IMR-90 (cell line): ENCODE data around the gene SYMPK. TPM values are rescaled to one million over a fixed set of nuclear protein-coding genes. Genes with fewer than 3 reads are reported as not detected.

Source experiments
- ATAC-seq: fragments of 200-7000 bp; cut with Tn5 transposase; 2 replicates; pipeline ENCODE4 v1.9.1; 2020; ENCODE audit warnings: low read depth, mild to moderate bottlenecking, moderate library complexity
- BruUV-seq: library from RNA; stranded (reverse); fragments of 400-500 nt; replicated peaks from 2 replicates; lab custom pipeline; 2021; lab: Mats Ljungman, UMichigan
- CTCF ChIA-PET: fragments of 300-600 bp; formaldehyde crosslinking; extraction: SDS; loops from one replicate; lab custom pipeline; 2021; ENCODE audit warnings: antibody characterized with exemption; lab: Yijun Ruan, JAX
- POLR2A ChIA-PET: fragments of 300-600 bp; sonication (Branson Sonifier 250); formaldehyde crosslinking; loops from one replicate; lab custom pipeline; 2022; ENCODE audit warnings: antibody characterized with exemption; ENCODE audit not compliant: unreplicated experiment; lab: Charles Lee
- DNase-seq: peaks from one replicate; pipeline ENCODE4 v3.0.0; 2013
- H2AFZ ChIP-seq: replicated peaks from 2 replicates; pipeline ENCODE3; 2013; ENCODE audit warnings: low read length, mild to moderate bottlenecking; ENCODE audit not compliant: poor library complexity
- H2AK5ac ChIP-seq: 2 replicates; pipeline ENCODE4 v1.6.1; 2013; ENCODE audit warnings: low read depth, low read length, inconsistent platforms
- H2AK9ac ChIP-seq: replicated peaks from 2 replicates; pipeline ENCODE3; 2013; ENCODE audit warnings: mild to moderate bottlenecking, low read depth, low read length, moderate library complexity; ENCODE audit not compliant: poor library complexity
- H2BK120ac ChIP-seq: 2 replicates; pipeline ENCODE4 v1.6.1; 2013; ENCODE audit warnings: low read depth, low read length, inconsistent platforms
- H2BK15ac ChIP-seq: 3 replicates; pipeline ENCODE4 v1.6.1; 2013; ENCODE audit warnings: low read depth, low read length, inconsistent platforms
- H2BK20ac ChIP-seq: 2 replicates; pipeline ENCODE4 v1.6.1; 2013; ENCODE audit warnings: low read depth, mild to moderate bottlenecking, inconsistent platforms, low read length, moderate library complexity
- H2BK5ac ChIP-seq: 2 replicates; pipeline ENCODE4 v1.6.1; 2013; ENCODE audit warnings: mild to moderate bottlenecking, low read depth, low read length, inconsistent platforms; ENCODE audit not compliant: poor library complexity, severe bottlenecking
- H3K14ac ChIP-seq: replicated peaks from 2 replicates; pipeline ENCODE4 v1.6.1; 2013; ENCODE audit warnings: low read depth, low read length, inconsistent platforms
- H3K18ac ChIP-seq: 2 replicates; pipeline ENCODE4 v1.6.1; 2013; ENCODE audit warnings: low read depth, low read length, control low read depth
- H3K23ac ChIP-seq: 2 replicates; pipeline ENCODE4 v1.6.1; 2013; ENCODE audit warnings: low read depth, low read length, inconsistent platforms
- H3K27ac ChIP-seq: 2 replicates; pipeline ENCODE4 v1.5.1; 2013; ENCODE audit warnings: mild to moderate bottlenecking, control low read depth, low read length; ENCODE audit not compliant: insufficient read depth
- H3K27me3 ChIP-seq: 2 replicates; pipeline ENCODE4 v1.6.1; 2013; ENCODE audit warnings: low read length; ENCODE audit not compliant: control insufficient read depth, insufficient read depth
- H3K36me3 ChIP-seq: 2 replicates; pipeline ENCODE4 v1.6.1; 2013; ENCODE audit warnings: low read length, mixed read lengths; ENCODE audit not compliant: control insufficient read depth, insufficient read depth
- H3K4ac ChIP-seq: 2 replicates; pipeline ENCODE4 v1.6.1; 2013; ENCODE audit warnings: low read depth, low read length, inconsistent platforms
- H3K4me1 ChIP-seq: 2 replicates; pipeline ENCODE4 v1.6.1; 2013; ENCODE audit warnings: low read length, mixed read lengths; ENCODE audit not compliant: control insufficient read depth, insufficient read depth
- H3K4me2 ChIP-seq: 2 replicates; pipeline ENCODE4 v1.6.1; 2013; ENCODE audit warnings: low read depth, mild to moderate bottlenecking, control low read depth, low read length, moderate library complexity
- H3K4me3 ChIP-seq: 2 replicates; pipeline ENCODE4 v1.5.1; 2013; ENCODE audit warnings: low read depth, mild to moderate bottlenecking, control low read depth, low read length, moderate library complexity; ENCODE audit not compliant: insufficient read depth
- H3K56ac ChIP-seq: 2 replicates; pipeline ENCODE4 v1.6.1; 2013; ENCODE audit warnings: low read length, inconsistent platforms; ENCODE audit not compliant: insufficient read depth; ENCODE audit errors: extremely low read depth
- H3K79me1 ChIP-seq, 2 experiments: 2 replicates each; pipeline ENCODE4 v1.6.1; 2013; ENCODE audit warnings: low read length in 2 of 2, inconsistent platforms in 1 of 2, low read depth in 1 of 2
- H3K9ac ChIP-seq: 2 replicates; pipeline ENCODE4 v1.6.1; 2013; ENCODE audit warnings: low read depth, low read length, control low read depth
- H3K9me1 ChIP-seq: 2 replicates; pipeline ENCODE4 v1.6.1; 2013; ENCODE audit warnings: low read length, inconsistent platforms; ENCODE audit not compliant: insufficient read depth
- H3K9me3 ChIP-seq: 2 replicates; pipeline ENCODE4 v1.6.1; 2013; ENCODE audit warnings: low read length; ENCODE audit not compliant: control insufficient read depth, insufficient read depth
- H4K20me1 ChIP-seq: 2 replicates; pipeline ENCODE4 v1.6.1; 2013; ENCODE audit warnings: low read length, inconsistent platforms; ENCODE audit not compliant: insufficient read depth
- H4K5ac ChIP-seq: 2 replicates; pipeline ENCODE4 v1.6.1; 2013; ENCODE audit warnings: mild to moderate bottlenecking, low read depth, low read length, control low read depth
- H4K8ac ChIP-seq, 2 experiments: 2 replicates each; pipeline ENCODE4 v1.6.1; 2013; ENCODE audit warnings: low read depth in 2 of 2, low read length in 2 of 2, control low read depth in 1 of 2, inconsistent platforms in 1 of 2
- H4K91ac ChIP-seq: 2 replicates; pipeline ENCODE4 v1.6.1; 2013; ENCODE audit warnings: low read depth, low read length, inconsistent platforms; ENCODE audit not compliant: insufficient read depth
- BHLHE40 ChIP-seq: fragments of 150-350 bp; IDR thresholded peaks from 2 replicates; pipeline ENCODE4 v1.6.1; 2016; ENCODE audit warnings: mild to moderate bottlenecking, low read depth, low read length
- CEBPB ChIP-seq: IDR thresholded peaks from 2 replicates; pipeline ENCODE4 v1.6.1; 2012; ENCODE audit warnings: low read depth, low read length, improper control_type of control experiment
- CHD1 ChIP-seq: IDR thresholded peaks from 2 replicates; pipeline ENCODE4 v1.6.1; 2012; ENCODE audit warnings: low read depth, low read length, improper control_type of control experiment
- CTCF ChIP-seq: conservative IDR thresholded peaks from 2 replicates; pipeline ENCODE4 v1.5.1; 2012; ENCODE audit warnings: mild to moderate bottlenecking, low read depth, low read length, improper control_type of control experiment
- ELK1 ChIP-seq: fragments of 150-350 bp; IDR thresholded peaks from 2 replicates; pipeline ENCODE4 v1.6.1; 2016; ENCODE audit warnings: low read depth, mild to moderate bottlenecking, low read length, moderate library complexity, borderline replicate concordance
- FOS ChIP-seq: fragments of 150-350 bp; IDR thresholded peaks from 2 replicates; pipeline ENCODE4 v1.6.1; 2016; ENCODE audit warnings: low read depth, low read length
- MAFK ChIP-seq: IDR thresholded peaks from 2 replicates; pipeline ENCODE4 v1.6.1; 2012; ENCODE audit warnings: low read depth, low read length, improper control_type of control experiment
- MAZ ChIP-seq: IDR thresholded peaks from 2 replicates; pipeline ENCODE4 v1.6.1; 2012; ENCODE audit warnings: low read depth, mild to moderate bottlenecking, low read length, improper control_type of control experiment, moderate library complexity, borderline replicate concordance
- MXI1 ChIP-seq: IDR thresholded peaks from 2 replicates; pipeline ENCODE4 v1.6.1; 2012; ENCODE audit warnings: low read depth, mild to moderate bottlenecking, low read length, moderate library complexity, borderline replicate concordance
- NFE2L2 ChIP-seq: fragments of 150-350 bp; IDR thresholded peaks from 2 replicates; pipeline ENCODE4 v1.6.1; 2016; ENCODE audit warnings: low read depth, mild to moderate bottlenecking, low read length
- POLR2A ChIP-seq: IDR thresholded peaks from 2 replicates; pipeline ENCODE4 v1.6.1; 2012; ENCODE audit warnings: mild to moderate bottlenecking, low read depth, low read length
- RAD21 ChIP-seq: IDR thresholded peaks from 2 replicates; pipeline ENCODE4 v1.6.1; 2012; ENCODE audit warnings: low read length, improper control_type of control experiment
- RCOR1 ChIP-seq: IDR thresholded peaks from 2 replicates; pipeline ENCODE4 v1.6.1; 2012; ENCODE audit warnings: mild to moderate bottlenecking, low read length, improper control_type of control experiment; ENCODE audit not compliant: insufficient replicate concordance
- RFX5 ChIP-seq: IDR thresholded peaks from 2 replicates; pipeline ENCODE4 v1.8.0; 2012; ENCODE audit warnings: low read depth, mild to moderate bottlenecking, low read length, moderate library complexity
- SMC3 ChIP-seq: fragments of 150-350 bp; IDR thresholded peaks from 2 replicates; pipeline ENCODE4 v1.6.1; 2016; ENCODE audit warnings: low read depth, mild to moderate bottlenecking, antibody characterized with exemption, low read length, moderate library complexity
- WGBS, 2 experiments: methylation state at CpG; one replicate each; pipeline versions ENCODE4 v1.1.5 to v1.1.7; 2013; ENCODE audit warnings: missing lambda C conversion rate in 2 of 2; ENCODE audit not compliant: insufficient read length in 1 of 2; ENCODE audit errors: extremely low coverage in 2 of 2; 5-methylcytosine and 5-hydroxymethylcytosine counted together
- dilution Hi-C: fragments of 300-500 bp; cut with HindIII; formaldehyde crosslinking; loops from one replicate; pipeline ENCODE4 v1.14.3; 2018; ENCODE audit warnings: low sequenced_read_pairs; ENCODE audit not compliant: unreplicated experiment
- in situ Hi-C: fragments of 300-500 bp; cut with MboI; formaldehyde crosslinking; loops from 3 replicates; pipeline ENCODE4 v1.14.3; 2019; ENCODE audit warnings: low sequenced_read_pairs, inconsistent platforms, mixed read lengths
- intact Hi-C: fragments of 100-400 bp; cut with micrococcal nuclease; formaldehyde crosslinking; loops from 2 replicates; pipeline ENCODE4 v1.10.0; 2022
- polyA plus RNA-seq, 3 experiments: library from polyadenylated mRNA; depleted of rRNA; stranded (reverse); fragments of >200 nt; gene quantifications; 2 replicates each; pipeline ENCODE4 v1.2.3, GENCODE V29; 2012; ENCODE audit warnings: low replicate concordance in 1 of 3
- total RNA-seq: library from RNA; depleted of rRNA; stranded (reverse); fragments of >200 nt; gene quantifications from 2 replicates; pipeline ENCODE4 v1.2.3, GENCODE V29; 2012
- TF ChIP-seq, protein P1 (sequence below): fragments of 150-350 bp; IDR thresholded peaks from 2 replicates; pipeline ENCODE4 v1.6.1; 2017; ENCODE audit warnings: mild to moderate bottlenecking, antibody characterized with exemption, low read length, low read depth

SYMPK gene
- total and polyA plus RNA-seq, 2 of the 4 experiments (the other 2 are of a cell fraction), result 35.3 to 71.5 TPM

- H4K20me1 ChIP-seq, result 0 out of 2 replicates have a peak, but pooled peaks cover 3% of the 10 kb centered on the region
Measured at GRCh38 chr19:45895519-45895972, 32.6 kb upstream of the SYMPK start.

More at GRCh38 chr19:45895519-45895972, 32.6 kb upstream of the SYMPK start:
- Histone ChIP-seq H3K4me2 (no peak overlapping the region), H2BK20ac (no peak overlapping the region), H2BK15ac (no peak overlapping the region), H3K18ac (no peak overlapping the region), H3K27me3 (no peaks in the 10 kb centered on the region), H3K79me1 (peaks cover 3 to 9% of the 10 kb centered on the region in 2 experiments), H3K9me1 (peaks cover 4% of the 10 kb centered on the region; the same call in 1 of the 2 replicates), H3K27ac (no peak overlapping the region), H4K8ac (no peak overlapping the region), H3K56ac (no peak overlapping the region), H3K9me3 (no peaks in the 10 kb centered on the region), H3K9ac (no peak overlapping the region), H3K4ac (no peak overlapping the region), H2AK9ac (no peak overlapping the region), H3K14ac (no peak overlapping the region), H3K4me1 (no peaks in the 10 kb centered on the region), H2AFZ (no peak overlapping the region), H2AK5ac (no peak overlapping the region), H4K5ac (no peak overlapping the region), H2BK120ac (no peak overlapping the region), H3K36me3 (peaks cover 32% of the 10 kb centered on the region), H4K91ac (no peak overlapping the region), H3K4me3 (no peak overlapping the region), H2BK5ac (no peak overlapping the region), H3K23ac (no peak overlapping the region)
- TF ChIP-seq NFE2L2 (no peak), ELK1 (no peak), FOS (no peak), MAFK (no peak), RAD21 (no peak), POLR2A (no peak), MXI1 (no peak), MAZ (no peak), SMC3 (no peak), CTCF (no peak), CEBPB (no peak), RCOR1 (no peak), RFX5 (no peak), CHD1 (no peak), BHLHE40 (no peak)
- TF ChIP-seq, protein P1, sequence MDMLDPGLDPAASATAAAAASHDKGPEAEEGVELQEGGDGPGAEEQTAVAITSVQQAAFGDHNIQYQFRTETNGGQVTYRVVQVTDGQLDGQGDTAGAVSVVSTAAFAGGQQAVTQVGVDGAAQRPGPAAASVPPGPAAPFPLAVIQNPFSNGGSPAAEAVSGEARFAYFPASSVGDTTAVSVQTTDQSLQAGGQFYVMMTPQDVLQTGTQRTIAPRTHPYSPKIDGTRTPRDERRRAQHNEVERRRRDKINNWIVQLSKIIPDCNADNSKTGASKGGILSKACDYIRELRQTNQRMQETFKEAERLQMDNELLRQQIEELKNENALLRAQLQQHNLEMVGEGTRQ, result no peak
- dilution Hi-C loops, result no loop called here
- ChIA-PET POLR2A (no interaction called here), CTCF (interaction anchor here (0.7 kb wide), 1 partner anchor 32 kb away, joined by 4 read pairs; no protein-coding TSS in a partner anchor)
- intact Hi-C loops, result no loop called here
- 100% methylated on average over 2 of the region's 9 CpGs; no CpG with 5 or more reads in 1 of the 2 experiments for WGBS, 2 experiments
- ATAC-seq (no peak), DNase-seq (no peak)
- in situ Hi-C loops, result no loop called here
- no TSS peak for BruUV-seq
